Glomerular endothelial cell (primary cell): ENCODE measurements around the gene MEF2C. TPM values are rescaled to one million over a fixed set of nuclear protein-coding genes. Genes with fewer than 3 reads are reported as not detected.
"Not testable (repeated sequence)": the region's sequence is repeated elsewhere in the genome, so short reads cannot be mapped to it uniquely, and the experiment has no call there.

ENCODE experiments used
- DNase-seq: peaks from one replicate; pipeline ENCODE4 v3.0.0-alpha.2; 2011; ENCODE audit warnings: low read depth, low spot score; ENCODE audit errors: extremely low read depth
- total RNA-seq: library from RNA; depleted of rRNA; stranded (reverse); fragments of >200 nt; gene quantifications from 2 replicates; pipeline ENCODE4 v1.2.3, GENCODE V29; 2015

MEF2C gene
- total RNA-seq: 36.9 and 40.0 TPM in 2 replicates

GRCh38 chr5:88883059-88883835 is at the start of gene MEF2C:
TSS of gene MEF2C (minus strand) at chr5:88883184. CDS start at chr5:88823788, 59,396 bp downstream.
- peak; percentile 87 for DNase-seq

DNA sequence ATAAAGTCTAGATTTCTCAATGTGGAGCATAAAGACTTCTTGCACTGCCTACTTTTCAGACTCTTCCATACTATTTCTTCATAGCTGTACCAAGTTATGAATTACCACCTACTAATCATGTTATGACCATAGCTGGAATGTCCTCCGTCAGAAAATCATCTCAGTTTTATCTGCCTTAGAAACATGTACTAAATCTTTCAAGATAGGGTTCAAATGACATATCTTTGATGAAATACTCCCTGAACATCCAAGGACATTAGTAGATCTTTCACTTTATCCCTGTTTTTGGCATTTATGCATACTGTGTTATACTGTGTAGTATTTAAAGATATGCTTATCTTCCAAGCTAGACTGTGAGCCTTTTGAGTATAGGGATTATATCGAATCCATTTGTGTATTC is 49.6 kb upstream of the MEF2C start:
- DNase-seq: no peak

GRCh38 chr5:88930335-88930734 is 47.4 kb upstream of the MEF2C start:
- DNase-seq: no peak

- DNase-seq: no peak
Observed at GRCh38 chr5:88929385-88929784, 46.4 kb upstream of the MEF2C start.

DNA sequence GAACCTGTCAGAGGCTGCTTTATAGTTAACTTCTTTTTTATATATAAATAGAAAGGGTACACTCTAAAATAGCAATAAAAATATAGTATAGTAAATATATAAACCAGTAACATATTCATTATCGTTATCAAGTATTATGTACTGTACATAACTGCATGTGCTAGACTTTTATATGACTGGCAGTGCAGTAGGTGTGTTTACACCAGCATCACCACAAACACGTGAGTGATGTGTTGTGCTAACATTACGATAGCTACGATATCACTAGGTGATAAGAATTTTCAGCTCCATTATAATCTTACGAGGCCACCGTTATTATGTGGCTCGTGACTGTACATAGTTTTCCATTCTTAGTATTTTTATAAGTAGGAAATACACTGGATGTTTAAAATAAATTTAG is 43.8 kb upstream of the MEF2C start:
- no peak for DNase-seq

DNA sequence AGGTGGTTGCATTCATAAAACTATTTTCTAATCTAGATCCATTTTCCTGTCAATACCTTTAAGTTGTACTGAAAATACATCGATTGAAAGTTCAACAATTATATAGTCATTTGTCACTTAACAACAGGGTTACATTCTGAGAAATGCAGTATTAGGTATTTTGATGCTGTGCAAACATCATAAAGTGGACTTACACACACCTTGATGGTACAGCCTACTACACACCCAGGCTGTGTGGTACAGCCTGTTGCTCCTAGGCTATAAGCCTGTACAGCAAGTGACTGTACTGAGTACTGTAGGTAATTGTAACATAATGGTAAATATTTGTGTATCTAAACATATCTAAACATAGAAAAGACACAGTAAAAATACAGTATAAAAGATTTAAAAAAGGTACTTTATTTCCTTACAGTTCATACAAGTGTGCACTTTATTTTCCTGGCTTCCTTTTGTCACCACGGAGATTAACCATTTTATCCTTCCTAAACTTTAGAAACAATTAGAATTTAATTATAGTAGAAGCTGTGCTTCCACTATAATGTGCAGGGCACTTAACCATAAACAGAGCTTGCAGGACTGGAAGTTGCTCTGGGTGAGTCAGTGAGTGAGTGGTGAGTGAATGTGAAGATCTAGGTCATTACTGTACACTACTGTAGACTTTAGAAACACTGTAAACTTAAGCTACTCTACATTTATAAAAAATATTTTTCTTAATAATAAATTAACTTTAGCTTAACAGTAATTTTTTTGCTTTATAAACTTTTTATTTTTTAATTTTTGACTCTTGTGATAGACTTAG is 42.9 kb upstream of the MEF2C start:
- DNase-seq: no peak

DNA sequence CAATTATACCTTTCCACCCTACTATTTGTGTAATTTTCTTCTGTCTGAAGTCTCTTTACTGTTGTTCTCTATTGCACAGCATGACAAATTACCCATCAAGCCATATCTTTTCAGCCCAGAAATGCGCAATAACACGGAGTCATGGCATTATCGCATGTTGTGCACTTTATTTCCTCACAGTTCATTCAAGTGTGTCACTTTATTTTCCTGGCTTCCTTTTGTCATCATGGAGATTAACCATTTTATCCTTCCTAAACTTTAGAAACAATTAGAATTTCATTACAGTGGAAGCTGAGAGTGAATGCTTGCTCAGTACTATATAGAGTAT is 41.3 kb upstream of the MEF2C start:
- no peak for DNase-seq

DNA sequence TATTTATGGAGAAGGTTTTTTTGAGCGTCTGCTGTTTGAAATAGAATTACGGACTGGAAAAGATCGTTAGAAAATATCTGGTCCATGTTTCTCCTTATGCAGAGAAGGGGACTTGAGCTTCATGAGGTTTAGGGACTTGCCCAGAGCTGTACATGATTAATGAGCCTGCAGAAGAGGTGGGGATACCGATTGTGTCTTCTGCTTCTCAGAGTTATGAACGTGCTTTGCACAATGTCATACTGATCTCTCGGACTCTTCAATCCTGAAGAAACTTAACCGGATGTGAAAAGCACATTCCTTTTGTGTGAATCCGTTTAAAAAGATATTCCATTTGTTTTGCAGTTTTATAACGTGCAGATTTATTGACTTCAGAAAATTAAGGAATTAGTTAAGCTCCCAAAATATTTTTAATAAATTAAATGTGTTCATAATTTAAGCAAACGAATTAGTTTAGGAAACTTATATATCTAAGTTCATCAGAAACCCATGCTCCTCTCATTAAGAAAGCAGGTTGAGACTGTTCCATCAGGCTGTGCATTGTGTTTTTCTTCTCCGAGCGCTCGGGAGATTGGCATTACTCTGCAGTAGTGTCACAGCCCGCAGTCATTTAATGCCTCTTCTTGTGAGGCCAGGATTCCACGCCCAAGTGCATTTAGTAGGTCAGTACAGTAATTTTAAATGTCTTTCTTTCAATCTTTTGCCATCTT is 40.8 kb upstream of the MEF2C start:
- no peak for DNase-seq

GRCh38 chr5:88912743-88913142 is 29.8 kb upstream of the MEF2C start:
- DNase-seq: not testable (repeated sequence)

- not testable (repeated sequence) for DNase-seq
Observed at GRCh38 chr5:88911059-88911572, 28.1 kb upstream of the MEF2C start.

GRCh38 chr5:88904478-88904877 is 21.5 kb upstream of the MEF2C start:
- DNase-seq: not testable (repeated sequence)

GRCh38 chr5:88903966-88904365 is 21.0 kb upstream of the MEF2C start:
- not testable (repeated sequence) for DNase-seq

- DNase-seq: not testable (repeated sequence)
Observed at GRCh38 chr5:88901077-88901476, 18.1 kb upstream of the MEF2C start.

- DNase-seq: no peak
Observed at GRCh38 chr5:88899096-88899737, 16.2 kb upstream of the MEF2C start.

DNA sequence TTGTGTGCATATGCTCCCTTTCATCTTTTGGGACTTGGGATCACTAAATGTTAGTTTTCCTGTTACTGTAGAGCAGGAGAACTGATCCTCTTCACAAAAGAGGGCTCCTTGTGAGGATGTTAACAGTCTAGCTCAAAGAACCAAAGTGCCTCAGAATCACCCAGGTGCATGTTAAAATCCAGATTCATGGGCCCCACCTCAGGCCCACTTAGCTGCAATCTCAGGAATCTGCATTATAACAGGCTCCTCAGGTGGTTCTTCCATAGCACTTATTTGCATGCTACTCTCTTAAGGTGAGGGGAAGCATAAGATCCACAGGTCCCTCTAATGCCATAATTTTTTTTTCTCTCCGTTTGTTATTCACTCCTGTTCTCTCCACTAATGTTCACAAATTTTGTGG is 14.8 kb upstream of the MEF2C start:
- no peak for DNase-seq

DNA sequence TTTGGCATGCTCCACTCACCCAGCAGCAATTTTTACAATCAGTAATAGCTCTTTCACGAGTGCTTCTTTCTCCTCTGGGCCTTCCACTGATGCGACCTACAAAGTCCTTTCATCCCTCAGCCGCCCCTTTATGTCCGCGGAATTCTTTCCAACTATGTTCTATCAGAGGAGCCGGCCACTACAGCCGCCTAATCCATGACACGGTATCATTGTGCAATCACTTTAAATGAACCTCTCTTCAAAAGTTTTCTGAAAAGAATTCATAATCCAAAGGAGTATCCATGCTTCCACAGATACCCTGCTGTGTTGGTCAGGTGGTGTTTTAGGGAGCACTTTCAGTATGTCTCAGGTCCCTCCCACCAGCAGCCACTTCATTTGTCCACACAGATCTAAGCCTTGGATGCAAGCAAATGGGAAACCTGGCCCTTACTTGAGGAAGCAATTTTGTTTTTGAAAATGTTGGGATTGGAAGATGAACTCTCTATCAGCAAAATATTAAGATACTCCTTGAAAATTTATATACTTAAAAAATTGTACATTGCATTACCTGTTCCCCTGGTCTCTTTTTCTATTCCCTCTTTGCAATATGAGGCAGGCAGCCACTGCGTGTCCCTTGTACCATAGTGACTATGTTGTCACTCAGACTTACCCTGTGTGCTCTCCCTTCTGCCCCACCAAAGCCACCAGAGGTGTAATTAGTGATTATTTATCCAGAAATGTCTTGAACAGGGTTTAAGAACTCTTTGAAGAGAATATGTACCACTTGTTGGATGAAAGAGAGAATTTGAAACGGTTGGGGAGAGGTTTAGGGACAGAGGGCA is 12.9 kb upstream of the MEF2C start:
- DNase-seq: no peak

- DNase-seq: no peak
Observed at GRCh38 chr5:88892669-88893068, 9.7 kb upstream of the MEF2C start.

DNA sequence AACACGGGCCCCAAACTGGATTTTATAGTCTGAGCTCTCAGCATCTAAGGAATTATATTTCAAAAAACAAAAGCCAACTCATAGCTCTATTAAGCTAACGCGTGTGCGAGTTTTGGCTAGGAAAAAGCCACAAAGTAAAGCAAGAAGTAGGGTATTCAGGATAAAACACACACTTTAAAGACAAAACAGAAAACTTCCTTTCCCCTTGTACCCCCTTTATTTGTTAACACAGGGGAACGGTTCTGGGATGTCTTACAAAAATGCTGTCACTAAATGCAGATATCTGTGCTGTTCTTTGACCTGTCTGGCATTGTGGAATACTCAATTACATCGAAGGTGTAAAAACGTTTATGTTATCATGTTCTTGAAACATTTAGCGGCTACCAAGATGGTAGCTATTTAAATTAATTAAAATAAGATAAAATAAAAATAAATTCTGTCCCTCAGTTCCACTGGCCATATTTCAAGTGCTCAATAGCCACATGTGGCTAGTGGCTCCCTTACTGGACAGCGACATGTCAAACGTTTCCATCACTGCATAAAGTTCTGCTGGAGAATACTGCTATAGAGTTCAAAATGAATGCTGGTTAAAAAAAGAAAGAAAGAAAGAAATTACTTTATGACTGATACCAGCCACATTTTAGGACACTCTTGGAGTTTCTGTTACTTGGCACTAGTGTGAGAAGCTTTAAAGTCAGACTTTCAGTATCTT is 7.2 kb upstream of the MEF2C start:
- DNase-seq: no peak
